Hepatocyte (in vitro differentiated cells): Measurements from ENCODE around the gene CCDC85C. TPM values are rescaled to one million over a fixed set of nuclear protein-coding genes. Genes with fewer than 3 reads are reported as not detected.
"Not testable (repeated sequence)": the region's sequence is repeated elsewhere in the genome, so short reads cannot be mapped to it uniquely, and the experiment has no call there.

ENCODE experiments used
- DNase-seq: peaks from one replicate; pipeline ENCODE4 v3.0.0-alpha.2; 2016; ENCODE audit warnings: low spot score
- H2AFZ ChIP-seq: fragments of 200-600 bp; sonication (generic); 2 replicates; pipeline ENCODE4 v1.6.0; 2016; ENCODE audit warnings: antibody characterized with exemption, mild to moderate bottlenecking
- H3K27ac ChIP-seq: fragments of 200-600 bp; sonication (generic); 2 replicates; pipeline ENCODE4 v1.5.1; 2016; ENCODE audit warnings: mild to moderate bottlenecking
- H3K27me3 ChIP-seq: fragments of 200-600 bp; sonication (generic); 2 replicates; pipeline ENCODE4 v1.6.1; 2016
- H3K36me3 ChIP-seq: fragments of 200-600 bp; sonication (generic); replicated peaks from 2 replicates; pipeline ENCODE4 v1.5.1; 2016; ENCODE audit warnings: low read depth; ENCODE audit not compliant: insufficient read depth
- H3K4me1 ChIP-seq: fragments of 200-600 bp; sonication (generic); 2 replicates; pipeline ENCODE4 v1.5.1; 2016; ENCODE audit warnings: mild to moderate bottlenecking, moderate library complexity; ENCODE audit not compliant: insufficient read depth
- H3K4me2 ChIP-seq: fragments of 200-600 bp; sonication (generic); 2 replicates; pipeline ENCODE4 v1.6.0; 2016
- H3K4me3 ChIP-seq: fragments of 200-600 bp; sonication (generic); 2 replicates; pipeline ENCODE4 v1.5.1; 2016; ENCODE audit warnings: mild to moderate bottlenecking
- H3K79me2 ChIP-seq: fragments of 200-600 bp; sonication (generic); 2 replicates; pipeline ENCODE4 v1.6.0; 2017; ENCODE audit warnings: mild to moderate bottlenecking
- H3K9me2 ChIP-seq: fragments of 200-600 bp; sonication (generic); replicated peaks from 2 replicates; pipeline ENCODE4 v1.6.0; 2017; ENCODE audit warnings: mild to moderate bottlenecking; ENCODE audit not compliant: insufficient read depth
- H3K9me3 ChIP-seq: fragments of 200-600 bp; sonication (generic); 2 replicates; pipeline ENCODE4 v1.5.1; 2016; ENCODE audit warnings: low read depth, mild to moderate bottlenecking
- H4K20me1 ChIP-seq: fragments of 200-600 bp; sonication (generic); 2 replicates; pipeline ENCODE4 v1.6.0; 2016; ENCODE audit warnings: mild to moderate bottlenecking; ENCODE audit not compliant: insufficient read depth, poor library complexity, severe bottlenecking
- EZH2 ChIP-seq: fragments of 200-600 bp; sonication (generic); IDR thresholded peaks from 2 replicates; pipeline ENCODE4 v1.6.1; 2016; ENCODE audit warnings: antibody characterized with exemption, mild to moderate bottlenecking, borderline replicate concordance
- EZH2phosphoT487 ChIP-seq: fragments of 200-600 bp; sonication (generic); IDR thresholded peaks from one replicate; pipeline ENCODE4 v1.6.1; 2018; ENCODE audit warnings: antibody characterized with exemption, mild to moderate bottlenecking, low read depth, moderate library complexity; ENCODE audit not compliant: unreplicated experiment, severe bottlenecking
- WGBS: methylation state at CpG from one replicate; pipeline ENCODE4 v1.1.6; 2016; ENCODE audit warnings: low lambda C conversion rate; ENCODE audit errors: missing lambda C conversion rate; 5-methylcytosine and 5-hydroxymethylcytosine counted together
- polyA plus RNA-seq: library from polyadenylated mRNA; unstranded; fragments of >200 nt; fragmentation: Nextera tagmentation; extraction: Ambion mirVana; gene quantifications from 2 replicates; pipeline ENCODE4 v1.2.1, GENCODE V29; 2016
- total RNA-seq: library from RNA; depleted of rRNA; stranded (reverse); fragments of >200 nt; gene quantifications from 2 replicates; pipeline ENCODE4 v1.2.3, GENCODE V29; 2014
- TF ChIP-seq, protein P1 (sequence below): fragments of 200-600 bp; sonication (generic); IDR thresholded peaks from 2 replicates; pipeline ENCODE4 v1.5.1; 2016; ENCODE audit warnings: antibody characterized with exemption, mild to moderate bottlenecking; ENCODE audit not compliant: poor library complexity

CCDC85C gene
- total and polyA plus RNA-seq, 2 experiments from 2014 or later: 37.8 to 47.2 TPM

GRCh38 chr14:99644723-99645544 lies 40.9 kb upstream of the CCDC85C start, which contains the start of gene HHIPL1:
Gene HHIPL1, plus strand, starts transcription at chr14:99645129. Its CDS starts 79 bp downstream, at chr14:99645208.
- WGBS: 16% methylated on average over 53 of the region's 91 CpGs
- DNase-seq: peak; percentile 48

DNA sequence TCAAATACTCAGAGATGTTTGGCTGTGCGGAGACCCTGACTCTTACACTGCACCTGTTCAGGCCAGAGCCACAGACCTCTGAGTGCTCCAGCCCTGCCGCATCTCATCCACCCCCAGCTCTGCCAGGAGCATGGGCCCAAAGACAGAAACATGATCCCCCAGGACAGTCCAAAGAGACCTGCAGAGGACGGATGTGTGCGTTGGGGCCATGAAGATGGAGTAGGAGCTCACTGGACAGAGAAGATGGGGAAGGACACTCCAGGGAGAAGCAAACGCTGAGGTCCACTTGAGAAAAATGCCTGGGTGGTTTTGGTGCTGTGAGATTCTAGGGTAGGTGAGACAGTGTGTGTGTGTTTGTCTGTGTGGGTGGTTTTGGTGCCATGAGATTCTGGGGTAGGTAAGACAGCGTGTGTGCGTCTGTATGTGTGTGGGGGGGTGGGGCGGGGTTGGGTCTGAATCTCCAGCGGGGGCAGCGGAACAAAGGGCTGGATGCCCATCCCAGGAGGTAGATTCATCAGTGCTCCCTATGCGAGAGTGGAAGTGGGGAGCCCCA lies 40.1 kb upstream of the CCDC85C start:
- peaks cover 10% of the 10 kb centered on the region for H3K4me1 ChIP-seq
- no peaks in the 10 kb centered on the region for H3K9me2 ChIP-seq
- no peak overlapping the region for H2AFZ ChIP-seq
- H3K27me3 ChIP-seq: no peaks in the 10 kb centered on the region
- no peaks in the 10 kb centered on the region for H3K36me3 ChIP-seq
- DNase-seq: no peak
- H3K4me3 ChIP-seq: no peak overlapping the region
- H3K4me2 ChIP-seq: no peak overlapping the region
- H3K9me3 ChIP-seq: no peaks in the 10 kb centered on the region
- no peaks in the 10 kb centered on the region for H4K20me1 ChIP-seq
- WGBS: 86% methylated on average over 8 of the region's 11 CpGs
- TF ChIP-seq EZH2phosphoT487: no peak
- TF ChIP-seq, protein P1, sequence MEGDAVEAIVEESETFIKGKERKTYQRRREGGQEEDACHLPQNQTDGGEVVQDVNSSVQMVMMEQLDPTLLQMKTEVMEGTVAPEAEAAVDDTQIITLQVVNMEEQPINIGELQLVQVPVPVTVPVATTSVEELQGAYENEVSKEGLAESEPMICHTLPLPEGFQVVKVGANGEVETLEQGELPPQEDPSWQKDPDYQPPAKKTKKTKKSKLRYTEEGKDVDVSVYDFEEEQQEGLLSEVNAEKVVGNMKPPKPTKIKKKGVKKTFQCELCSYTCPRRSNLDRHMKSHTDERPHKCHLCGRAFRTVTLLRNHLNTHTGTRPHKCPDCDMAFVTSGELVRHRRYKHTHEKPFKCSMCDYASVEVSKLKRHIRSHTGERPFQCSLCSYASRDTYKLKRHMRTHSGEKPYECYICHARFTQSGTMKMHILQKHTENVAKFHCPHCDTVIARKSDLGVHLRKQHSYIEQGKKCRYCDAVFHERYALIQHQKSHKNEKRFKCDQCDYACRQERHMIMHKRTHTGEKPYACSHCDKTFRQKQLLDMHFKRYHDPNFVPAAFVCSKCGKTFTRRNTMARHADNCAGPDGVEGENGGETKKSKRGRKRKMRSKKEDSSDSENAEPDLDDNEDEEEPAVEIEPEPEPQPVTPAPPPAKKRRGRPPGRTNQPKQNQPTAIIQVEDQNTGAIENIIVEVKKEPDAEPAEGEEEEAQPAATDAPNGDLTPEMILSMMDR: no peak
- TF ChIP-seq EZH2: no peak
- H3K27ac ChIP-seq: no peak overlapping the region
- no peaks in the 10 kb centered on the region for H3K79me2 ChIP-seq

More at GRCh38 chr14:99644723-99645544, 40.9 kb upstream of the CCDC85C start, which contains the start of gene HHIPL1:
- H3K36me3 ChIP-seq: no peaks in the 10 kb centered on the region
- H3K79me2 ChIP-seq: no peaks in the 10 kb centered on the region
- no peaks in the 10 kb centered on the region for H3K9me2 ChIP-seq
- peak within 1 kb of the TSS; percentile 13 for H3K4me3 ChIP-seq
- H3K27ac ChIP-seq: no peak within 1 kb of the TSS
- H3K4me2 ChIP-seq: peak within 1 kb of the TSS; percentile 91
- peaks cover 10% of the 10 kb centered on the region for H3K4me1 ChIP-seq
- H4K20me1 ChIP-seq: no peaks in the 10 kb centered on the region
- peak within 1 kb of the TSS; percentile 90 for H2AFZ ChIP-seq
- H3K27me3 ChIP-seq: no peaks in the 10 kb centered on the region
- no peaks in the 10 kb centered on the region for H3K9me3 ChIP-seq
- TF ChIP-seq, protein P1: no peak
- TF ChIP-seq EZH2: no peak
- no peak for TF ChIP-seq EZH2phosphoT487

- Histone ChIP-seq H3K27me3 (no peaks in the 10 kb centered on the region), H4K20me1 (no peaks in the 10 kb centered on the region), H3K4me1 (peaks cover 10% of the 10 kb centered on the region), H3K9me3 (no peaks in the 10 kb centered on the region), H3K36me3 (no peaks in the 10 kb centered on the region), H3K4me3 (no peak overlapping the region), H3K79me2 (no peaks in the 10 kb centered on the region), H3K9me2 (no peaks in the 10 kb centered on the region), H3K4me2 (no peak overlapping the region), H3K27ac (no peak overlapping the region), H2AFZ (no peak overlapping the region)
- DNase-seq: no peak
- 67% methylated on average over 6 of the region's 6 CpGs for WGBS
- TF ChIP-seq, protein P1: no peak
- TF ChIP-seq EZH2 (no peak), EZH2phosphoT487 (no peak)
Measured at GRCh38 chr14:99643343-99643742, 39.3 kb upstream of the CCDC85C start.

DNA sequence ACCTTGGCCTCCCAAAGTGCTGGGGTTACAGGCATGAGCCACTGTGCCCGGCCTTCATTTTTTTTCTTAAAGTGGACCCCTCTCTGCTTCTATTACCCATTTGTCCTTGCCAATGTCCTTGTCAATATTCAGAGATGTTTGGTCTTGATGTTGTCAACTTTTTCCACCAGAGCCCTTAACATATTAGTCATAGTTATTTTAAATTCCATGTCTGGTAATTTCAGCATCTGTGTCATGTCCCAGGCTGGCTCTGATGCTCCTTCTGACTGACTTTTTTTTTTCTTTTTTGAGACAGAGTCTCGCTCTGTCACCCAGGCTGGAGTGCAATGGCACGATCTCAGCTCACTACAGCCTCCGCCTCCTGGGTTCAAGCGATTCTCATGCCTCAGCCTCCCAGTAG lies 38.8 kb upstream of the CCDC85C start:
- not testable (repeated sequence) for H3K4me3 ChIP-seq, DNase-seq, H3K4me2 ChIP-seq, H3K36me3 ChIP-seq, H4K20me1 ChIP-seq, H3K9me2 ChIP-seq, H3K79me2 ChIP-seq, H2AFZ ChIP-seq, H3K27me3 ChIP-seq, H3K9me3 ChIP-seq, H3K27ac ChIP-seq
- H3K4me1 ChIP-seq: peaks cover 10% of the 10 kb centered on the region
- 95% methylated on average over 5 of the region's 5 CpGs for WGBS
